ENCODE data around the gene SYCE1L. TPM values are rescaled to one million over a fixed set of nuclear protein-coding genes. Genes with fewer than 3 reads are reported as not detected.
"Not testable (repeated sequence)": the region's sequence is repeated elsewhere in the genome, so short reads cannot be mapped to it uniquely, and the experiment has no call there.

The SYCE1L gene
- total RNA-seq, 1 experiment from 2014 or later: 0.49 TPM

- Histone ChIP-seq H3K36me3 (no peaks in the 10 kb centered on the region), H3K4me1 (no peaks in the 10 kb centered on the region), H3K27me3 (no peaks in the 10 kb centered on the region), H3K9me3 (replicated peaks) (no peaks in the 10 kb centered on the region), H3K27ac (no peak overlapping the region), H3K4me3 (no peak overlapping the region)
- no peak for DNase-seq
These were observed 15.4 kb downstream of the SYCE1L start for GRCh38 chr16:77214411-77215138.

- no peak overlapping the region for H3K27ac ChIP-seq
- no peaks in the 10 kb centered on the region for H3K9me3 ChIP-seq (replicated peaks)
- no peak overlapping the region for H3K4me3 ChIP-seq
- H3K27me3 ChIP-seq: no peaks in the 10 kb centered on the region
- H3K4me1 ChIP-seq: no peaks in the 10 kb centered on the region; the same call in 1 of the 2 replicates
- H3K36me3 ChIP-seq: no peaks in the 10 kb centered on the region
- DNase-seq: no peak
These were observed 20.2 kb downstream of the SYCE1L start for GRCh38 chr16:77219437-77219836.

GRCh38 chr16:77220427-77220826, 21.2 kb downstream of the SYCE1L start:
- no peak for DNase-seq
- Histone ChIP-seq H3K27me3 (no peaks in the 10 kb centered on the region), H3K27ac (no peak overlapping the region), H3K4me1 (peaks cover 3% of the 10 kb centered on the region; the same call in 1 of the 2 replicates), H3K36me3 (no peaks in the 10 kb centered on the region), H3K9me3 (replicated peaks) (no peaks in the 10 kb centered on the region), H3K4me3 (no peak overlapping the region)

GRCh38 chr16:77221482-77221881, 22.3 kb downstream of the SYCE1L start:
- no peak for DNase-seq
- Histone ChIP-seq H3K27ac (no peak overlapping the region), H3K4me3 (no peak overlapping the region), H3K27me3 (no peaks in the 10 kb centered on the region), H3K36me3 (no peaks in the 10 kb centered on the region), H3K4me1 (peaks cover 3% of the 10 kb centered on the region; the same call in 1 of the 2 replicates), H3K9me3 (replicated peaks) (no peaks in the 10 kb centered on the region)

- Histone ChIP-seq H3K9me3 (replicated peaks) (no peaks in the 10 kb centered on the region), H3K4me1 (peaks cover 3% of the 10 kb centered on the region; the same call in 1 of the 2 replicates), H3K27me3 (no peaks in the 10 kb centered on the region), H3K4me3 (no peak overlapping the region), H3K36me3 (no peaks in the 10 kb centered on the region), H3K27ac (no peak overlapping the region)
- DNase-seq: peak in 1 of 2 experiments; percentile 18
These were observed 24.0 kb downstream of the SYCE1L start for GRCh38 chr16:77223184-77223583.

GRCh38 chr16:77225182-77225581, 26.0 kb downstream of the SYCE1L start:
- Histone ChIP-seq H3K27me3 (no peaks in the 10 kb centered on the region), H3K9me3 (replicated peaks) (no peaks in the 10 kb centered on the region), H3K27ac (no peak overlapping the region), H3K36me3 (no peaks in the 10 kb centered on the region), H3K4me1 (peaks cover 3% of the 10 kb centered on the region; the same call in 1 of the 2 replicates), H3K4me3 (no peak overlapping the region)
- no peak for DNase-seq

GRCh38 chr16:77227745-77228144, 28.5 kb downstream of the SYCE1L start:
- H3K4me3 ChIP-seq: no peak overlapping the region
- H3K4me1 ChIP-seq: peaks cover 3% of the 10 kb centered on the region; the same call in 1 of the 2 replicates
- no peaks in the 10 kb centered on the region for H3K36me3 ChIP-seq

GRCh38 chr16:77231047-77231446, 31.8 kb downstream of the SYCE1L start:
- Histone ChIP-seq H3K27ac (no peak overlapping the region), H3K36me3 (no peaks in the 10 kb centered on the region), H3K4me1 (no peaks in the 10 kb centered on the region), H3K9me3 (replicated peaks) (no peaks in the 10 kb centered on the region), H3K4me3 (no peak overlapping the region), H3K27me3 (no peaks in the 10 kb centered on the region)
- no peak for DNase-seq

More at GRCh38 chr16:77227745-77228144, 28.5 kb downstream of the SYCE1L start:
- Histone ChIP-seq H3K27me3 (no peaks in the 10 kb centered on the region), H3K9me3 (replicated peaks) (no peaks in the 10 kb centered on the region), H3K27ac (no peak overlapping the region)
- DNase-seq: no peak

- Histone ChIP-seq H3K27ac (no peak overlapping the region), H3K27me3 (no peaks in the 10 kb centered on the region), H3K4me1 (no peaks in the 10 kb centered on the region), H3K4me3 (no peak overlapping the region), H3K9me3 (replicated peaks) (no peaks in the 10 kb centered on the region), H3K36me3 (no peaks in the 10 kb centered on the region)
- no peak for DNase-seq
These were observed 34.8 kb downstream of the SYCE1L start for GRCh38 chr16:77233799-77234519.

- H3K4me1 ChIP-seq: no peaks in the 10 kb centered on the region
- H3K36me3 ChIP-seq: no peaks in the 10 kb centered on the region
- no peaks in the 10 kb centered on the region for H3K9me3 ChIP-seq (replicated peaks)
- H3K27ac ChIP-seq: no peak overlapping the region
- no peak overlapping the region for H3K4me3 ChIP-seq
- no peak for DNase-seq
- H3K27me3 ChIP-seq: no peaks in the 10 kb centered on the region
These were observed 35.4 kb downstream of the SYCE1L start for GRCh38 chr16:77234611-77235010.

- H3K4me1 ChIP-seq: no peaks in the 10 kb centered on the region
- no peak overlapping the region for H3K27ac ChIP-seq
- no peak overlapping the region for H3K4me3 ChIP-seq
- DNase-seq: peak; percentile 50 to 80
- H3K36me3 ChIP-seq: no peaks in the 10 kb centered on the region
- no peaks in the 10 kb centered on the region for H3K27me3 ChIP-seq
- H3K9me3 ChIP-seq (replicated peaks): no peaks in the 10 kb centered on the region
These were observed 36.9 kb downstream of the SYCE1L start for GRCh38 chr16:77236063-77236511.

GRCh38 chr16:77238593-77238992, 39.4 kb downstream of the SYCE1L start:
- Histone ChIP-seq H3K36me3 (no peaks in the 10 kb centered on the region), H3K4me1 (no peaks in the 10 kb centered on the region), H3K27ac (no peak overlapping the region), H3K4me3 (no peak overlapping the region), H3K27me3 (no peaks in the 10 kb centered on the region), H3K9me3 (replicated peaks) (no peaks in the 10 kb centered on the region)
- no peak for DNase-seq

- H3K36me3 ChIP-seq; DNase-seq; H3K9me3 ChIP-seq (replicated peaks); H3K4me3 ChIP-seq; H3K27ac ChIP-seq; H3K27me3 ChIP-seq; H3K4me1 ChIP-seq: not testable (repeated sequence)
These were observed 43.3 kb downstream of the SYCE1L start for GRCh38 chr16:77242471-77242870.

- H3K4me3 ChIP-seq: no peak overlapping the region
- H3K9me3 ChIP-seq (replicated peaks): no peaks in the 10 kb centered on the region
These were observed 46.9 kb downstream of the SYCE1L start for GRCh38 chr16:77246150-77246549.

GRCh38 chr16:77250400-77250799, 51.2 kb downstream of the SYCE1L start:
- Histone ChIP-seq H3K4me3 (no peak overlapping the region), H3K27me3 (no peaks in the 10 kb centered on the region), H3K4me1 (no peaks in the 10 kb centered on the region), H3K27ac (no peak overlapping the region), H3K9me3 (replicated peaks) (no peaks in the 10 kb centered on the region), H3K36me3 (no peaks in the 10 kb centered on the region)
- DNase-seq: no peak

More at GRCh38 chr16:77246150-77246549, 46.9 kb downstream of the SYCE1L start:
- no peak for DNase-seq
- H3K36me3 ChIP-seq: no peaks in the 10 kb centered on the region
- H3K27ac ChIP-seq: no peak overlapping the region
- no peaks in the 10 kb centered on the region for H3K4me1 ChIP-seq
- no peaks in the 10 kb centered on the region for H3K27me3 ChIP-seq
